MG63 (cell line): ENCODE measurements around the gene ITGAE. TPM values are rescaled to one million over a fixed set of nuclear protein-coding genes. Genes with fewer than 3 reads are reported as not detected.
"Not testable (repeated sequence)": the region's sequence is repeated elsewhere in the genome, so short reads cannot be mapped to it uniquely, and the experiment has no call there.

ENCODE experiments used
- DNase-seq: peaks from one replicate; pipeline ENCODE4 v3.0.0-alpha.2; 2020
- H3K27me3 ChIP-seq: fragments of 250-450 bp; sonication (Bioruptor Pico); 2 replicates; pipeline ENCODE4 v1.5.1; 2020; ENCODE audit warnings: mild to moderate bottlenecking, moderate library complexity
- H3K36me3 ChIP-seq: fragments of 250-450 bp; sonication (Bioruptor Pico); 2 replicates; pipeline ENCODE4 v1.5.1; 2020; ENCODE audit warnings: mild to moderate bottlenecking, moderate library complexity
- H3K4me3 ChIP-seq: fragments of 250-450 bp; sonication (Bioruptor Pico); 2 replicates; pipeline ENCODE4 v1.5.1; 2020; ENCODE audit warnings: mild to moderate bottlenecking, moderate library complexity
- H3K9me3 ChIP-seq: fragments of 250-450 bp; sonication (Bioruptor Pico); 2 replicates; pipeline ENCODE4 v1.5.1; 2020; ENCODE audit warnings: mild to moderate bottlenecking, moderate library complexity
- total RNA-seq: library from RNA; depleted of rRNA; stranded (reverse); fragments of >200 nt; shearing (Covaris generic); gene quantifications from 2 replicates; pipeline ENCODE4 v1.2.3, GENCODE V29; 2014; ENCODE audit warnings: low replicate concordance

The ITGAE gene
- total RNA-seq, 1 experiment from 2014 or later, result 16.9 TPM

- Histone ChIP-seq H3K36me3 (no peaks in the 10 kb centered on the region; the same call in 1 of the 2 replicates), H3K4me3 (no peak overlapping the region), H3K9me3 (no peaks in the 10 kb centered on the region), H3K27me3 (no peaks in the 10 kb centered on the region)
- DNase-seq, result peak; percentile 17
These were observed 68.8 kb downstream of the ITGAE start for GRCh38 chr17:3732210-3732621.

GRCh38 chr17:3730881-3731429 is 70.0 kb downstream of the ITGAE start:
- Histone ChIP-seq H3K36me3 (no peaks in the 10 kb centered on the region; the same call in none of the 2 replicates), H3K27me3 (no peaks in the 10 kb centered on the region), H3K9me3 (no peaks in the 10 kb centered on the region), H3K4me3 (no peak overlapping the region)
- no peak for DNase-seq

DNA sequence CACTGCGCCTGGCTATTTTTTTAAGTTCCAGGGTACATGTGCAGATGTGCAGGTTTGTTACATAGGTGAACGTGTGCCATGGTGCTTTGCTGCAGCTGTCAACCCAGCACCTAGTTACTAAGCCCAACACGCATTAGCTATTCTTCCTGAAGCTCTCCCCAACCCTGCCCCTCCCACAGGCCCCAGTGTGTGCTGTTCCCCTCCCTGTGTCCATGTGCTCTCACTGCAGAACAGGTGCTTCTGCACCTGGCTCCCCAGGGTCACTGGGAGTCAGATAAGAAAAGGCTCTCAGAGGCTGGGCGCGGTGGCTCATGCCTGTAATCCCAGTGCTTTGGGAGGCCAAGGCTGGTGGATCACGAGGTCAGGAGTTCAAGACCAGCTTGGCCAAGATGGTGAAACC is 71.1 kb downstream of the ITGAE start:
- Histone ChIP-seq H3K36me3 (peaks cover 5% of the 10 kb centered on the region), H3K9me3 (no peaks in the 10 kb centered on the region), H3K27me3 (no peaks in the 10 kb centered on the region), H3K4me3 (no peak overlapping the region)
- no peak for DNase-seq

- H3K36me3 ChIP-seq, DNase-seq, H3K27me3 ChIP-seq, H3K4me3 ChIP-seq, H3K9me3 ChIP-seq: not testable (repeated sequence)
These were observed 72.9 kb downstream of the ITGAE start for GRCh38 chr17:3728099-3728498.

DNA sequence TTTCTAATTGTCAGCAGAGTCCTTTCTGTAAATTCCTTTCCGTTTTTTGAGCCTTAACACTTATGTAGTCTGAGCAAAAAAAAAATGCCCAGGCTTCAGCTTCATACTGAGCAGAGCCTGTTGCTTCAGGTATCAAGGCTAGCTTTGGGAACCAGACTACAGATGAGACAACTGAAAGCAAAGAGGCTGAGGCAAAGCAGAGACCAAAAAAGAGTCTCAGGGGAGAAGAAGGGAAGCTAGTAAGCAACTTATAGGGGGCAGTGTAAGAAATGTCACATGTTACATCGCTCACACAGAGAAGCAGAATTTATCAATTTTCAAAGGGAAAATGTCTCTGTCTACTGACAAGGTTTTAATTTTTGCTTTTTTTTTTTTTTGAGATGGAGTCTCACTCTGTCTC is 73.9 kb downstream of the ITGAE start:
- no peaks in the 10 kb centered on the region for H3K9me3 ChIP-seq
- H3K27me3 ChIP-seq, result no peaks in the 10 kb centered on the region
- no peak overlapping the region for H3K4me3 ChIP-seq
- no peak for DNase-seq
- H3K36me3 ChIP-seq, result peaks cover 5% of the 10 kb centered on the region

GRCh38 chr17:3724378-3725077 is 76.5 kb downstream of the ITGAE start:
- no peak for DNase-seq
- no peaks in the 10 kb centered on the region for H3K27me3 ChIP-seq
- peaks cover 15% of the 10 kb centered on the region for H3K36me3 ChIP-seq
- H3K4me3 ChIP-seq, result peak overlapping the region; percentile 93
- no peaks in the 10 kb centered on the region for H3K9me3 ChIP-seq

- peaks cover 19% of the 10 kb centered on the region for H3K36me3 ChIP-seq
- H3K27me3 ChIP-seq, result no peaks in the 10 kb centered on the region
- no peaks in the 10 kb centered on the region for H3K9me3 ChIP-seq
- peak within 1 kb of the TSS; percentile 93 for H3K4me3 ChIP-seq
- peak; percentile 83 for DNase-seq
These were observed 77.2 kb downstream of the ITGAE start, which contains the start of gene HASPIN for GRCh38 chr17:3723556-3724377. TSS of gene HASPIN (plus strand) at chr17:3723903. CDS start at chr17:3723936, 33 bp downstream.

- DNase-seq, result no peak
- H3K9me3 ChIP-seq, result no peaks in the 10 kb centered on the region
- H3K4me3 ChIP-seq, result peak overlapping the region; percentile 93
- H3K27me3 ChIP-seq, result no peaks in the 10 kb centered on the region
- peaks cover 25% of the 10 kb centered on the region for H3K36me3 ChIP-seq
These were observed 77.8 kb downstream of the ITGAE start for GRCh38 chr17:3723188-3723555.

GRCh38 chr17:3722716-3723115 is 78.3 kb downstream of the ITGAE start:
- Histone ChIP-seq H3K4me3 (peak overlapping the region; percentile 93), H3K27me3 (no peaks in the 10 kb centered on the region), H3K36me3 (peaks cover 28% of the 10 kb centered on the region), H3K9me3 (no peaks in the 10 kb centered on the region)
- DNase-seq, result no peak

GRCh38 chr17:3719265-3719664 is 81.7 kb downstream of the ITGAE start:
- Histone ChIP-seq H3K9me3 (no peaks in the 10 kb centered on the region), H3K36me3 (peaks cover 29% of the 10 kb centered on the region), H3K4me3 (no peak overlapping the region), H3K27me3 (no peaks in the 10 kb centered on the region)
- DNase-seq, result no peak

DNA sequence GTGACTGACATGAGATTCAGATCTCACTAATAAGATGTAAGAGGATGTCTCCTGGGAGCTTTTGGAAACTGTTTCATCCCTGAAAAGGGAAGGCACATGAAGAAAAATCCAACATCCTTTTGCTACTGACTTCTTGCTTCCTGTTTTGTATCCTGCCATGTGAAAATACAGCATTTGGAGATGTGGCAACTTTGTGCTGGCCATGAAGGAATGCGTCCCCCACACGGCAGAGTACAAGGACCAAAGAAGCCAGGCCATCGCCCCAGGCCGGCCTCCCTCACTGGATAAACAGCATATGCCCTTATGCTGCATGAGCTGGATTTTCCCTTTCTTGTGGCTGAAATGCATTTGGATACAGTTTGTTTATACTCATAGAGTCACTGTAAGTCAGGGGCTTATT is 82.8 kb downstream of the ITGAE start:
- Histone ChIP-seq H3K36me3 (peaks cover 29% of the 10 kb centered on the region), H3K4me3 (no peak overlapping the region), H3K27me3 (no peaks in the 10 kb centered on the region), H3K9me3 (no peaks in the 10 kb centered on the region)
- no peak for DNase-seq

- DNase-seq, result no peak
- no peaks in the 10 kb centered on the region for H3K9me3 ChIP-seq
- no peaks in the 10 kb centered on the region for H3K27me3 ChIP-seq
- peaks cover 21% of the 10 kb centered on the region for H3K36me3 ChIP-seq
- H3K4me3 ChIP-seq, result no peak overlapping the region
These were observed 85.7 kb downstream of the ITGAE start for GRCh38 chr17:3715296-3715695.

GRCh38 chr17:3712811-3713463 is 88.1 kb downstream of the ITGAE start:
- no peak overlapping the region for H3K4me3 ChIP-seq
- no peaks in the 10 kb centered on the region for H3K27me3 ChIP-seq
- DNase-seq, result no peak
- H3K9me3 ChIP-seq, result no peaks in the 10 kb centered on the region
- peaks cover 7% of the 10 kb centered on the region; the same call in 1 of the 2 replicates for H3K36me3 ChIP-seq

GRCh38 chr17:3710951-3711383 is 90.0 kb downstream of the ITGAE start:
- Histone ChIP-seq H3K36me3 (no peaks in the 10 kb centered on the region; the same call in 1 of the 2 replicates), H3K9me3 (no peaks in the 10 kb centered on the region), H3K27me3 (no peaks in the 10 kb centered on the region), H3K4me3 (no peak overlapping the region)
- peak; percentile 28 for DNase-seq

DNA sequence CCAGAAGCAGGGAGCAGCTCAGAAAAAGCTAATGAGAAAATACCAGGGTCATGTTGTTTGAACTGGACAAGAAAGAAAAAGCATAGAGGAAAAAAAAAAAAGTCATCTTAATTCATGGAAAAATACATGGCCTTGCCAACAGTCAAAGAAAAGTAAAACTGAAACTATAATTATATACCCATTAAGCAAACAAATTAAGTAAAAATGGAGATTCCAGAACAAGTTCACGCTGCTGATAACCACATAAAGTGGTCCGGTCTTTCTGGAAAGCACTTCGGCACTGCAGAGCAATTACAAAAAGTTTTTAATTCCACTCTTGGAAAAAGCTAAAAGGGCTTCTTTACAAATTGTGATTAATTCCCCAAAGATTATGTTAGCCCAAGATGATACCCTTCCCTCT is 92.6 kb downstream of the ITGAE start:
- Histone ChIP-seq H3K36me3 (no peaks in the 10 kb centered on the region; the same call in 1 of the 2 replicates), H3K27me3 (no peaks in the 10 kb centered on the region), H3K4me3 (no peak overlapping the region), H3K9me3 (no peaks in the 10 kb centered on the region)
- no peak for DNase-seq

GRCh38 chr17:3705718-3705984 is 95.3 kb downstream of the ITGAE start:
- H3K27me3 ChIP-seq, H3K4me3 ChIP-seq, H3K36me3 ChIP-seq, H3K9me3 ChIP-seq, DNase-seq: not testable (repeated sequence)
